ENCODE data around the gene SETD4.
A peak's percentile ranks its signal among the peaks of the same experiment; 100 is the strongest.

SETD4 gene

GRCh38 chr21:36060159-36060921 lies at the start of gene SETD4:
Gene SETD4 (minus strand): TSS chr21:36060526. CDS start chr21:36058888, 1,638 bp downstream.
- Histone ChIP-seq H3K27me3 (replicated peaks; ENCODE audit: insufficient read depth, low read length) (no peaks in the 10 kb centered on the region), H3K27ac (ENCODE audit: low read length) (peak within 1 kb of the TSS; percentile 77), H3K9me3 (replicated peaks; ENCODE audit: insufficient read depth, low read length) (no peaks in the 10 kb centered on the region), H3K4me2 (ENCODE audit: low read depth, low read length) (peak within 1 kb of the TSS; percentile 72), H3K9ac (ENCODE audit: low read length) (peak within 1 kb of the TSS; percentile 60), H3K9me2 (replicated peaks; ENCODE audit: insufficient read depth, low read length) (no peaks in the 10 kb centered on the region), H3K4me1 (ENCODE audit: low read length) (peaks cover 10% of the 10 kb centered on the region; the same call in 1 of the 2 replicates), H4K20me1 (ENCODE audit: insufficient read depth, low read length) (no peaks in the 10 kb centered on the region), H3K36me3 (replicated peaks; ENCODE audit: insufficient read depth, low read length) (peaks cover 7% of the 10 kb centered on the region; the same call in 1 of the 2 replicates), H3K79me2 (ENCODE audit: low read length) (peaks cover 23% of the 10 kb centered on the region), H2AFZ (ENCODE audit: low read length) (peak within 1 kb of the TSS; percentile 81), H3F3A (ENCODE audit: insufficient read depth, low read length) (peaks cover 10% of the 10 kb centered on the region), H3K4me3 (ENCODE audit: low read length) (peak within 1 kb of the TSS; percentile 78)
- DNase-seq, result peak; percentile 95
- no peak for TF ChIP-seq EZH2 (optimal IDR thresholded peaks at IDR 0.05; ENCODE audit: low read depth, low read length)
- TF ChIP-seq CTCF (IDR thresholded peaks at IDR 0.05; ENCODE audit: low read length), result no peak

- H3K27ac ChIP-seq (ENCODE audit: low read length), result no peak overlapping the region
- no peak overlapping the region for H3K4me2 ChIP-seq (ENCODE audit: low read depth, low read length)
Observed at GRCh38 chr21:36109868-36110267, 49.5 kb upstream of the SETD4 start.

GRCh38 chr21:36105327-36105842 lies 45.1 kb upstream of the SETD4 start:
- no peak for DNase-seq
- Histone ChIP-seq H3K9me2 (replicated peaks; ENCODE audit: insufficient read depth, low read length) (no peaks in the 10 kb centered on the region), H3K4me3 (ENCODE audit: low read length) (no peak overlapping the region), H3F3A (ENCODE audit: insufficient read depth, low read length) (peaks cover 10% of the 10 kb centered on the region), H3K4me1 (ENCODE audit: low read length) (peaks cover 13% of the 10 kb centered on the region), H2AFZ (ENCODE audit: low read length) (no peak overlapping the region), H3K4me2 (ENCODE audit: low read depth, low read length) (no peak overlapping the region), H3K9ac (ENCODE audit: low read length) (no peak overlapping the region), H3K9me3 (replicated peaks; ENCODE audit: insufficient read depth, low read length) (no peaks in the 10 kb centered on the region), H4K20me1 (ENCODE audit: insufficient read depth, low read length) (no peaks in the 10 kb centered on the region), H3K27me3 (replicated peaks; ENCODE audit: insufficient read depth, low read length) (no peaks in the 10 kb centered on the region), H3K79me2 (ENCODE audit: low read length) (no peaks in the 10 kb centered on the region), H3K27ac (ENCODE audit: low read length) (no peak overlapping the region), H3K36me3 (replicated peaks; ENCODE audit: insufficient read depth, low read length) (no peaks in the 10 kb centered on the region)
- TF ChIP-seq EZH2phosphoT487 (IDR thresholded peaks at IDR 0.05; ENCODE audit: low read length), result no peak
- no peak for TF ChIP-seq CTCF (IDR thresholded peaks at IDR 0.05; ENCODE audit: low read length)
- TF ChIP-seq EZH2 (optimal IDR thresholded peaks at IDR 0.05; ENCODE audit: low read depth, low read length), result no peak

More at GRCh38 chr21:36109868-36110267, 49.5 kb upstream of the SETD4 start:
- Histone ChIP-seq H3K27me3 (replicated peaks; ENCODE audit: insufficient read depth, low read length) (no peaks in the 10 kb centered on the region), H3K36me3 (replicated peaks; ENCODE audit: insufficient read depth, low read length) (no peaks in the 10 kb centered on the region), H2AFZ (ENCODE audit: low read length) (no peak overlapping the region), H3K4me3 (ENCODE audit: low read length) (no peak overlapping the region), H3K4me1 (ENCODE audit: low read length) (peaks cover 3% of the 10 kb centered on the region), H3K9me3 (replicated peaks; ENCODE audit: insufficient read depth, low read length) (no peaks in the 10 kb centered on the region), H4K20me1 (ENCODE audit: insufficient read depth, low read length) (no peaks in the 10 kb centered on the region), H3K79me2 (ENCODE audit: low read length) (no peaks in the 10 kb centered on the region), H3K9ac (ENCODE audit: low read length) (no peak overlapping the region), H3F3A (ENCODE audit: insufficient read depth, low read length) (0 out of 2 replicates have a peak, but pooled peaks cover 2% of the 10 kb centered on the region), H3K9me2 (replicated peaks; ENCODE audit: insufficient read depth, low read length) (no peaks in the 10 kb centered on the region)
- TF ChIP-seq EZH2 (optimal IDR thresholded peaks at IDR 0.05; ENCODE audit: low read depth, low read length) (no peak), CTCF (IDR thresholded peaks at IDR 0.05; ENCODE audit: low read length) (no peak), EZH2phosphoT487 (IDR thresholded peaks at IDR 0.05; ENCODE audit: low read length) (no peak)
- DNase-seq, result no peak
